ENCODE measurements around the gene KIAA1217. TPM values are rescaled to one million over a fixed set of nuclear protein-coding genes. Genes with fewer than 3 reads are reported as not detected.

Gene KIAA1217
- total RNA-seq, 1 donor from 2014 or later, result 161 TPM

DNA sequence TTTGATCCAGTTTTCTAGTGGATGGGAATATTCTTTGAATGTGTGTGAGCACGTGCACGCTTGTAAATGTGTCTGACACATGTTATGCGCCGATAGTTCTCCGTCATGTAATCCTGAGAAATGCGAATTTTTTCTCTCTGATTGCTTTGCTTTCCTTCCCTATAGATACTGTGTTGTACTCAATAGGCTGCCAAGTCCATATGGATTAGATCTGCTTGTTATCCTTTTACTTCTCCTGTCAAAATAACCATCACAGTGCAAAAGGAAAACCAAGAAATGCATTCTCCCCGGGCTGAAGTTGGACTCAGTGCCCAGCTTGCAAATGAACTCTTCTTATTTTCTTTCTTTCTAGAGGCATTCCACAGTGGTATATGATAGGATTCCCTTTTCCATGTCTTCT, 131.9 kb downstream of the KIAA1217 start:
- peak overlapping the region; percentile 89 for H3K27ac Mint-ChIP-seq

DNA sequence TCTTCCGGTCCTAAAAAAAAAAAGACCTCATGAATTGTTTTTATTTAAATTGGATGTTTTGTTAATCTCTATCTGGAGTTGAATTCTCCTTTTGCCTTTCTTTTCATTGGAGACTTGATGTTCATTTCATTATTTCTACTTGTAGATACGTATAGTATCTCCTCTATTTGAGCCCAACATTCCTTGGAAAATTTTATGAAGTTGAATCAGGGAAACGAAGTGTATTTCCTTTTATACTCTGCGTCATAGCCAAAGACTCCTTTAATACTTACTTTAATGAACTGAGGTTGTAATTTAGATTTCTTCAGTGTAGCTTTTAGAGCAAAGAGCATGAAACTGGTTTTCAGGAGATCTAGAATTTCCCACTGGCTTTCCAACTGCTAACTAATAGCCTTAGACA, 132.4 kb downstream of the KIAA1217 start:
- peaks cover 11% of the 10 kb centered on the region for H3K36me3 Mint-ChIP-seq
- no peaks in the 10 kb centered on the region for H3K27me3 Mint-ChIP-seq (ENCODE audit: low read depth)
- no peaks in the 10 kb centered on the region for H3K9me3 Mint-ChIP-seq
- H3K4me3 Mint-ChIP-seq, result no peak overlapping the region
- no peak for DNase-seq (ENCODE audit: low spot score in 2 of 2, unreplicated experiment in 2 of 2)
- peak overlapping the region; percentile 89 for H3K27ac Mint-ChIP-seq
- TF ChIP-seq, protein P1, sequence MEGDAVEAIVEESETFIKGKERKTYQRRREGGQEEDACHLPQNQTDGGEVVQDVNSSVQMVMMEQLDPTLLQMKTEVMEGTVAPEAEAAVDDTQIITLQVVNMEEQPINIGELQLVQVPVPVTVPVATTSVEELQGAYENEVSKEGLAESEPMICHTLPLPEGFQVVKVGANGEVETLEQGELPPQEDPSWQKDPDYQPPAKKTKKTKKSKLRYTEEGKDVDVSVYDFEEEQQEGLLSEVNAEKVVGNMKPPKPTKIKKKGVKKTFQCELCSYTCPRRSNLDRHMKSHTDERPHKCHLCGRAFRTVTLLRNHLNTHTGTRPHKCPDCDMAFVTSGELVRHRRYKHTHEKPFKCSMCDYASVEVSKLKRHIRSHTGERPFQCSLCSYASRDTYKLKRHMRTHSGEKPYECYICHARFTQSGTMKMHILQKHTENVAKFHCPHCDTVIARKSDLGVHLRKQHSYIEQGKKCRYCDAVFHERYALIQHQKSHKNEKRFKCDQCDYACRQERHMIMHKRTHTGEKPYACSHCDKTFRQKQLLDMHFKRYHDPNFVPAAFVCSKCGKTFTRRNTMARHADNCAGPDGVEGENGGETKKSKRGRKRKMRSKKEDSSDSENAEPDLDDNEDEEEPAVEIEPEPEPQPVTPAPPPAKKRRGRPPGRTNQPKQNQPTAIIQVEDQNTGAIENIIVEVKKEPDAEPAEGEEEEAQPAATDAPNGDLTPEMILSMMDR (IDR thresholded peaks at IDR 0.05; ENCODE audit: unreplicated experiment), result no peak
- H3K4me1 Mint-ChIP-seq, result peaks cover 54% of the 10 kb centered on the region

More for the DNA sequence above, 131.9 kb downstream of the KIAA1217 start:
- TF ChIP-seq, protein P1 (IDR thresholded peaks at IDR 0.05; ENCODE audit: unreplicated experiment), result no peak
- DNase-seq (ENCODE audit: low spot score in 2 of 2, unreplicated experiment in 2 of 2), result no peak
- peaks cover 12% of the 10 kb centered on the region for H3K36me3 Mint-ChIP-seq
- H3K9me3 Mint-ChIP-seq, result no peaks in the 10 kb centered on the region
- H3K4me1 Mint-ChIP-seq, result peaks cover 53% of the 10 kb centered on the region
- H3K27me3 Mint-ChIP-seq (ENCODE audit: low read depth), result no peaks in the 10 kb centered on the region
- H3K4me3 Mint-ChIP-seq, result no peak overlapping the region

DNA sequence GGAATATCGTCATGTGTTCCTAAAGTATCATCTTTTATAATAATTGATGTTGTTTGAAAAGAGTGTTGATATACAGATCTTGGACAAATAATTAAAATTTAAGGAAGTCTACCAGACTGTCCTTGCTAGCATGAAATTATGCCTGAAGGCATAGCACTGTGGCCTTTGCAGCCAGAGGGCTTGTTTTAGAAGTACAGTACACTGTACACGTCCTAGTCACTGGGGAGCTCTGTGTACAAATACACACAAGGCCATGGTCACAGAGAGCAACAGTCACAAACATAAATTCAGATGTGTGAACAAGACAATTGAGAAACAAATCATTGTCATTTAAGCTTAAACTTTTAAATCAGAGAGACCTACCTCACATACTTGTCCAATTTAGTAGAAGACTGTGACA, 133.0 kb downstream of the KIAA1217 start:
- Mint-ChIP-seq H3K4me1 (peaks cover 55% of the 10 kb centered on the region), H3K4me3 (no peak overlapping the region), H3K36me3 (peaks cover 5% of the 10 kb centered on the region), H3K9me3 (no peaks in the 10 kb centered on the region), H3K27ac (peak overlapping the region; percentile 31), H3K27me3 (ENCODE audit: low read depth) (no peaks in the 10 kb centered on the region)
- TF ChIP-seq, protein P1 (IDR thresholded peaks at IDR 0.05; ENCODE audit: unreplicated experiment), result no peak
- DNase-seq (ENCODE audit: low spot score in 2 of 2, unreplicated experiment in 2 of 2), result no peak

DNA sequence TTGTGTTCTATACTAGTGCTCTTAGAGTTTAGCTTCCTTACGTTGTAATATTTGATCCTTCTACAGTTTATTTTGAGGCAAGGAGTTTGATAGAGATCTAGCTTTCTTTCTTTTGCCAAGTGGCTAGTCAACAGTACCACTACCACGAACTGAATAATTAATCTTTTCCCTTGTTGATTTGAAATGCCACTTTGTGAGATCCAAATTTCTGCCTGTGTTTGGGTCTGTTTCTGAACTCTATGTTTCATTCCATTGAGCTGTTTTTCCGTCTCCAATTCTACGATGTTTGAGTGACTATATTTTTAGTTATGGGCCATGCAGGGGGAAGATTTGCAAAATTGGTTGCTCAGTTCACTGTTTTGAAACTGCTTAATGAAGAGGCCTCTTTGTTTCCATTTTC, 134.7 kb downstream of the KIAA1217 start:
- Mint-ChIP-seq H3K27me3 (ENCODE audit: low read depth) (no peaks in the 10 kb centered on the region), H3K4me3 (no peak overlapping the region), H3K27ac (peak overlapping the region; percentile 77), H3K9me3 (no peaks in the 10 kb centered on the region), H3K4me1 (peaks cover 65% of the 10 kb centered on the region), H3K36me3 (peaks cover 2% of the 10 kb centered on the region)
- DNase-seq (ENCODE audit: low spot score in 2 of 2, unreplicated experiment in 2 of 2), result no peak
- TF ChIP-seq, protein P1 (IDR thresholded peaks at IDR 0.05; ENCODE audit: unreplicated experiment), result no peak

DNA sequence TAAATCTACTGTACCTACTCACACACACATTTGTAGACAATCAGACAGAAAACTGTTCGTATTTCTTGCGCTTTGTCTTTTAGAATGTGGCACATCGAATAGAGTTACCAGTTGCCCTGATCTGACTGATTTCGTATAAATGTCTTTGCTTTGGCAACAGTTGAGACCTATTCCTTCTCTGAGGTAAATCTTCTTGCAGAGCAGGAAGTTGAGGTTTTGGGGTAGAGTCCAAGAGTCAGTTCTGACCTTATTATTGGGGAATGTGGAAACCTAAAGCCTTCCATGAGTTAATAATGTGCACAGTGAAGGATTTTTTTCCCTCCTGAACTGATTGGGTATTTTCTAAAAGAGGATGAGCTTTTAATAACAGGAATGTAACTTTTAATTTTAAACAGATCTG, 135.3 kb downstream of the KIAA1217 start:
- peaks cover 2% of the 10 kb centered on the region for H3K36me3 Mint-ChIP-seq
- TF ChIP-seq, protein P1 (IDR thresholded peaks at IDR 0.05; ENCODE audit: unreplicated experiment), result no peak
- peak overlapping the region; percentile 1 for H3K4me3 Mint-ChIP-seq
- H3K27ac Mint-ChIP-seq, result peak overlapping the region; percentile 89
- peaks cover 69% of the 10 kb centered on the region for H3K4me1 Mint-ChIP-seq
- no peaks in the 10 kb centered on the region for H3K27me3 Mint-ChIP-seq (ENCODE audit: low read depth)
- no peaks in the 10 kb centered on the region for H3K9me3 Mint-ChIP-seq
- DNase-seq (ENCODE audit: low spot score in 2 of 2, unreplicated experiment in 2 of 2), result no peak
